Fibroblast of lung (primary cell): ENCODE results near the gene UST. TPM values are rescaled to one million over a fixed set of nuclear protein-coding genes. Genes with fewer than 3 reads are reported as not detected.
"Not testable (repeated sequence)": the region's sequence is repeated elsewhere in the genome, so short reads cannot be mapped to it uniquely, and the experiment has no call there.

Source experiments
- DNase-seq, 2 donors: peaks; one replicate each; pipeline versions ENCODE4 v3.0.0 to v3.0.0-alpha.2; 2010; ENCODE audit warnings: low read depth in 2 of 2
- H2AFZ ChIP-seq: 2 replicates; pipeline ENCODE4 v1.5.1; 2012; ENCODE audit warnings: low read length, control low read depth, inconsistent platforms
- H3K27ac ChIP-seq: 2 replicates; pipeline ENCODE4 v1.5.1; 2011; ENCODE audit warnings: low read length, control low read depth; ENCODE audit not compliant: insufficient read depth
- H3K27me3 ChIP-seq: 2 replicates; pipeline ENCODE4 v1.5.1; 2011; ENCODE audit warnings: mild to moderate bottlenecking, low read length; ENCODE audit not compliant: control insufficient read depth, insufficient read depth
- H3K36me3 ChIP-seq: 2 replicates; pipeline ENCODE4 v1.5.1; 2011; ENCODE audit warnings: low read length; ENCODE audit not compliant: control insufficient read depth, insufficient read depth
- H3K4me1 ChIP-seq: 2 replicates; pipeline ENCODE4 v1.5.1; 2011; ENCODE audit warnings: low read length; ENCODE audit not compliant: control insufficient read depth, insufficient read depth; ENCODE audit errors: extremely low read depth
- H3K4me2 ChIP-seq: 2 replicates; pipeline ENCODE4 v1.5.1; 2011; ENCODE audit warnings: low read length, control low read depth; ENCODE audit not compliant: insufficient read depth; ENCODE audit errors: extremely low read depth
- H3K4me3 ChIP-seq, 4 experiments: fragments of 200-600 bp in 1 of 4; sonication (generic) in 1 of 4; replicated peaks in 1 of 4; 2 replicates each; pipeline ENCODE4 v1.5.1; 2011 to 2016; ENCODE audit warnings: low read length in 4 of 4, low read depth in 3 of 4, mild to moderate bottlenecking in 3 of 4, control low read depth in 2 of 4, inconsistent platforms in 1 of 4, mixed read lengths in 1 of 4; ENCODE audit not compliant: insufficient read depth in 1 of 4; ENCODE audit errors: control extremely low read depth in 1 of 4
- H3K79me2 ChIP-seq: 2 replicates; pipeline ENCODE4 v1.5.1; 2012; ENCODE audit warnings: mild to moderate bottlenecking, low read length, inconsistent platforms; ENCODE audit not compliant: control insufficient read depth, insufficient read depth
- H3K9ac ChIP-seq: 2 replicates; pipeline ENCODE4 v1.5.1; 2011; ENCODE audit warnings: mild to moderate bottlenecking, low read length, control low read depth; ENCODE audit not compliant: insufficient read depth
- H3K9me3 ChIP-seq: 2 replicates; pipeline ENCODE4 v1.5.1; 2012; ENCODE audit warnings: low read depth, low read length; ENCODE audit not compliant: control insufficient read depth, insufficient read depth
- H4K20me1 ChIP-seq: 2 replicates; pipeline ENCODE4 v1.5.1; 2011; ENCODE audit warnings: low read length; ENCODE audit not compliant: control insufficient read depth, insufficient read depth; ENCODE audit errors: extremely low read depth
- CTCF ChIP-seq, 2 donors: IDR thresholded peaks in 1 of 2; conservative IDR thresholded peaks in 1 of 2; 1 replicate in 1 of 2; 2 replicates in 1 of 2; pipeline ENCODE4 v1.5.1; 2011 to 2012; ENCODE audit warnings: low read length in 2 of 2, control low read depth in 1 of 2, inconsistent platforms in 1 of 2, low read depth in 1 of 2, mild to moderate bottlenecking in 1 of 2
- EZH2 ChIP-seq: IDR thresholded peaks from 2 replicates; pipeline ENCODE4 v1.5.1; 2012; ENCODE audit warnings: low read length, control low read depth, mild to moderate bottlenecking; ENCODE audit errors: missing control alignments
- polyA plus RNA-seq, 2 donors: library from polyadenylated mRNA; depleted of rRNA in 1 of 2; stranded (reverse) in 1 of 2; unstranded in 1 of 2; fragments of >200 nt; gene quantifications; 2 replicates each; pipeline ENCODE4 v1.2.1, GENCODE V29; 2011 to 2012; ENCODE audit warnings: missing spikeins in 1 of 2
- total RNA-seq: library from RNA; depleted of rRNA; stranded (reverse); fragments of >200 nt; gene quantifications from 2 replicates; pipeline ENCODE4 v1.2.1, GENCODE V29; 2014

Gene UST
- total and polyA plus RNA-seq, 2 donors (not counting 1 experiment from before 2014, with no cell fraction given) = 6.8 to 19.5 TPM

- H3K4me1 ChIP-seq = no peaks in the 10 kb centered on the region
- no peaks in the 10 kb centered on the region for H3K27me3 ChIP-seq
- H3K27ac ChIP-seq = no peak overlapping the region
- H3K36me3 ChIP-seq = no peaks in the 10 kb centered on the region
- no peaks in the 10 kb centered on the region for H3K9me3 ChIP-seq
- H3K4me2 ChIP-seq = no peak overlapping the region
- no peak overlapping the region for H2AFZ ChIP-seq
- no peaks in the 10 kb centered on the region for H4K20me1 ChIP-seq
- no peak overlapping the region for H3K9ac ChIP-seq
- no peak for DNase-seq
- no peak for TF ChIP-seq EZH2
- no peak for TF ChIP-seq CTCF (conservative IDR thresholded peaks at IDR 0.05 in 1 of 2, IDR thresholded peaks at IDR 0.05 in 1 of 2; ENCODE audit: low read depth in 1 of 2, low read length in 2 of 2)
- H3K4me3 ChIP-seq = no peak overlapping the region
- no peaks in the 10 kb centered on the region for H3K79me2 ChIP-seq
Observed at GRCh38 chr6:148912252-148912651, 165.4 kb downstream of the UST start.

GRCh38 chr6:148915810-148916209 lies 169.0 kb downstream of the UST start:
- peak in 1 of 2 donors; percentile 20 for DNase-seq
- Histone ChIP-seq H3K79me2 (no peaks in the 10 kb centered on the region), H3K9ac (no peak overlapping the region), H3K27ac (no peak overlapping the region), H3K4me3 (no peak overlapping the region), H3K9me3 (no peaks in the 10 kb centered on the region), H3K27me3 (no peaks in the 10 kb centered on the region), H3K36me3 (no peaks in the 10 kb centered on the region), H3K4me1 (no peaks in the 10 kb centered on the region), H3K4me2 (no peak overlapping the region), H4K20me1 (no peaks in the 10 kb centered on the region), H2AFZ (no peak overlapping the region)
- TF ChIP-seq CTCF (conservative IDR thresholded peaks at IDR 0.05 in 1 of 2, IDR thresholded peaks at IDR 0.05 in 1 of 2; ENCODE audit: low read depth in 1 of 2, low read length in 2 of 2) = no peak
- TF ChIP-seq EZH2 = no peak

GRCh38 chr6:148916485-148916884 lies 169.7 kb downstream of the UST start:
- H4K20me1 ChIP-seq, H3K36me3 ChIP-seq: not testable (repeated sequence)

More at GRCh38 chr6:148916485-148916884, 169.7 kb downstream of the UST start:
- H3K79me2 ChIP-seq, DNase-seq, H3K4me3 ChIP-seq, H3K9ac ChIP-seq, H3K4me1 ChIP-seq, H3K27me3 ChIP-seq, H2AFZ ChIP-seq, H3K4me2 ChIP-seq, H3K27ac ChIP-seq, H3K9me3 ChIP-seq: not testable (repeated sequence)
